BLaER1 treated with 17β-estradiol and CSF1 and Interleukin-3, amounts not matched to agents 10 nM and 100 nM (cell line): Measurements from ENCODE around the gene ZNF770.
A peak's percentile ranks its signal among the peaks of the same experiment; 100 is the strongest.

Experiments used
- H3K27ac ChIP-seq, 11 experiments: shearing (Covaris generic); formaldehyde crosslinking; 2 replicates each; pipeline ENCODE4 v1.8.1; 2022
- H3K27me3 ChIP-seq, 11 experiments: shearing (Covaris generic); formaldehyde crosslinking; 2 replicates each; pipeline ENCODE4 v1.8.1; 2022
- H3K36me3 ChIP-seq, 11 experiments: shearing (Covaris generic); formaldehyde crosslinking; 2 replicates each; pipeline ENCODE4 v1.8.1; 2022
- H3K4me1 ChIP-seq, 10 experiments: shearing (Covaris generic); formaldehyde crosslinking; 2 replicates each; pipeline ENCODE4 v1.8.1; 2022
- H3K4me2 ChIP-seq, 11 experiments: shearing (Covaris generic); formaldehyde crosslinking; 2 replicates each; pipeline ENCODE4 v1.8.1; 2022
- H3K4me3 ChIP-seq, 10 experiments: shearing (Covaris generic); formaldehyde crosslinking; 2 replicates each; pipeline ENCODE4 v1.8.1; 2022
- H3K9ac ChIP-seq, 11 experiments: shearing (Covaris generic); formaldehyde crosslinking; 2 replicates each; pipeline ENCODE4 v1.8.1; 2022
- H3K9me3 ChIP-seq, 11 experiments: shearing (Covaris generic); formaldehyde crosslinking; replicated peaks in 1 of 11; 2 replicates each; pipeline ENCODE4 v1.8.1; 2022
- H4K20me1 ChIP-seq, 11 experiments: shearing (Covaris generic); formaldehyde crosslinking; 2 replicates each; pipeline ENCODE4 v1.8.1; 2022
- Cebpa-rat ChIP-seq, 11 experiments: shearing (Covaris generic); IDR thresholded peaks; 2 replicates each; pipeline ENCODE4 v1.8.1; 2022

ZNF770 gene

GRCh38 chr15:34988027-34988902, at the start of gene ZNF770:
TSS of gene ZNF770 (minus strand) at chr15:34988287. CDS start at chr15:34983434, 4,853 bp downstream.
- TF ChIP-seq Cebpa-rat (IDR thresholded peaks at IDR 0.05): no peak
- Histone ChIP-seq H3K27me3 (no peaks in the 10 kb centered on the region), H3K4me3 (peak within 1 kb of the TSS; percentile 78 to 99 (median 90)), H3K27ac (peak within 1 kb of the TSS; percentile 87 to 99 (median 96)), H3K9me3 (no peaks in the 10 kb centered on the region), H3K4me2 (peak within 1 kb of the TSS; percentile 85 to 99 (median 96)), H3K9ac (peak within 1 kb of the TSS; percentile 89 to 98 (median 95)), H4K20me1 (peaks cover 5 to 41% (median 36%) of the 10 kb centered on the region in 11 experiments; a peak in 19 of 22 replicates), H3K4me1 (peaks cover 33 to 47% (median 41%) of the 10 kb centered on the region in 10 experiments), H3K36me3 (peaks cover 10 to 38% (median 30%) of the 10 kb centered on the region in 11 experiments; a peak in 21 of 22 replicates)

- Histone ChIP-seq H4K20me1 (no peaks in the 10 kb centered on the region), H3K36me3 (no peaks in the 10 kb centered on the region), H3K4me2 (no peak overlapping the region), H3K4me3 (no peak overlapping the region), H3K9me3 (no peaks in the 10 kb centered on the region), H3K27me3 (no peaks in the 10 kb centered on the region), H3K9ac (no peak overlapping the region), H3K4me1 (peaks cover 0 to 7% (median 0%) of the 10 kb centered on the region in 10 experiments; a peak in 2 of 20 replicates), H3K27ac (no peak overlapping the region)
- no peak for TF ChIP-seq Cebpa-rat (IDR thresholded peaks at IDR 0.05)
These were observed 40.3 kb upstream of the ZNF770 start for GRCh38 chr15:35028235-35028984.

GRCh38 chr15:35023804-35024203, 35.7 kb upstream of the ZNF770 start:
- Histone ChIP-seq H3K27ac (no peak overlapping the region), H3K4me1 (peaks cover 0 to 7% (median 0%) of the 10 kb centered on the region in 10 experiments; a peak in 2 of 20 replicates), H3K4me2 (no peak overlapping the region), H3K9ac (no peak overlapping the region), H4K20me1 (no peaks in the 10 kb centered on the region), H3K4me3 (no peak overlapping the region), H3K36me3 (no peaks in the 10 kb centered on the region), H3K27me3 (no peaks in the 10 kb centered on the region), H3K9me3 (no peaks in the 10 kb centered on the region)
- TF ChIP-seq Cebpa-rat (IDR thresholded peaks at IDR 0.05): no peak

GRCh38 chr15:35020974-35021373, 32.9 kb upstream of the ZNF770 start:
- no peaks in the 10 kb centered on the region for H3K9me3 ChIP-seq

GRCh38 chr15:35019404-35020327, 31.6 kb upstream of the ZNF770 start:
- Histone ChIP-seq H3K27me3 (no peaks in the 10 kb centered on the region), H3K4me3 (no peak overlapping the region), H4K20me1 (no peaks in the 10 kb centered on the region), H3K9ac (no peak overlapping the region), H3K4me1 (peaks cover 0 to 7% (median 0%) of the 10 kb centered on the region in 10 experiments; a peak in 2 of 20 replicates), H3K27ac (no peak overlapping the region), H3K36me3 (no peaks in the 10 kb centered on the region), H3K9me3 (no peaks in the 10 kb centered on the region), H3K4me2 (no peak overlapping the region)
- no peak for TF ChIP-seq Cebpa-rat (IDR thresholded peaks at IDR 0.05)

More at GRCh38 chr15:35020974-35021373, 32.9 kb upstream of the ZNF770 start:
- Histone ChIP-seq H3K4me2 (no peak overlapping the region), H3K4me1 (peaks cover 0 to 7% (median 0%) of the 10 kb centered on the region in 10 experiments; a peak in 2 of 20 replicates), H3K27me3 (no peaks in the 10 kb centered on the region), H4K20me1 (no peaks in the 10 kb centered on the region), H3K9ac (no peak overlapping the region), H3K27ac (no peak overlapping the region), H3K4me3 (no peak overlapping the region), H3K36me3 (no peaks in the 10 kb centered on the region)
- TF ChIP-seq Cebpa-rat (IDR thresholded peaks at IDR 0.05): no peak

GRCh38 chr15:35014241-35014640, 26.2 kb upstream of the ZNF770 start:
- Histone ChIP-seq H4K20me1 (no peaks in the 10 kb centered on the region), H3K27me3 (no peaks in the 10 kb centered on the region), H3K9ac (no peak overlapping the region), H3K9me3 (no peaks in the 10 kb centered on the region), H3K36me3 (no peaks in the 10 kb centered on the region), H3K4me1 (no peaks in the 10 kb centered on the region), H3K4me3 (no peak overlapping the region), H3K4me2 (no peak overlapping the region), H3K27ac (no peak overlapping the region)
- no peak for TF ChIP-seq Cebpa-rat (IDR thresholded peaks at IDR 0.05)

- H3K4me1 ChIP-seq: no peaks in the 10 kb centered on the region
- no peaks in the 10 kb centered on the region for H4K20me1 ChIP-seq
- H3K9me3 ChIP-seq: no peaks in the 10 kb centered on the region
- no peak overlapping the region for H3K27ac ChIP-seq
- H3K4me2 ChIP-seq: no peak overlapping the region
- no peaks in the 10 kb centered on the region for H3K36me3 ChIP-seq
- no peaks in the 10 kb centered on the region for H3K27me3 ChIP-seq
- no peak for TF ChIP-seq Cebpa-rat (IDR thresholded peaks at IDR 0.05)
- H3K9ac ChIP-seq: no peak overlapping the region
- no peak overlapping the region for H3K4me3 ChIP-seq
These were observed 25.3 kb upstream of the ZNF770 start for GRCh38 chr15:35013370-35013769.

GRCh38 chr15:35007397-35007796, 19.3 kb upstream of the ZNF770 start:
- no peak overlapping the region for H3K27ac ChIP-seq
- no peak for TF ChIP-seq Cebpa-rat (IDR thresholded peaks at IDR 0.05)

More at GRCh38 chr15:35007397-35007796, 19.3 kb upstream of the ZNF770 start:
- no peaks in the 10 kb centered on the region for H3K27me3 ChIP-seq
- no peaks in the 10 kb centered on the region for H3K36me3 ChIP-seq
- H3K9ac ChIP-seq: no peak overlapping the region
- no peak overlapping the region for H3K4me2 ChIP-seq
- H4K20me1 ChIP-seq: no peaks in the 10 kb centered on the region
- H3K9me3 ChIP-seq: no peaks in the 10 kb centered on the region
- H3K4me3 ChIP-seq: no peak overlapping the region
- H3K4me1 ChIP-seq: no peaks in the 10 kb centered on the region
